Measurements from ENCODE around the gene VAMP8. TPM values are rescaled to one million over a fixed set of nuclear protein-coding genes. Genes with fewer than 3 reads are reported as not detected.

The VAMP8 gene
- total RNA-seq, 4 donors from 2014 or later: 78.8 to 144 (median 93.8) TPM

DNA sequence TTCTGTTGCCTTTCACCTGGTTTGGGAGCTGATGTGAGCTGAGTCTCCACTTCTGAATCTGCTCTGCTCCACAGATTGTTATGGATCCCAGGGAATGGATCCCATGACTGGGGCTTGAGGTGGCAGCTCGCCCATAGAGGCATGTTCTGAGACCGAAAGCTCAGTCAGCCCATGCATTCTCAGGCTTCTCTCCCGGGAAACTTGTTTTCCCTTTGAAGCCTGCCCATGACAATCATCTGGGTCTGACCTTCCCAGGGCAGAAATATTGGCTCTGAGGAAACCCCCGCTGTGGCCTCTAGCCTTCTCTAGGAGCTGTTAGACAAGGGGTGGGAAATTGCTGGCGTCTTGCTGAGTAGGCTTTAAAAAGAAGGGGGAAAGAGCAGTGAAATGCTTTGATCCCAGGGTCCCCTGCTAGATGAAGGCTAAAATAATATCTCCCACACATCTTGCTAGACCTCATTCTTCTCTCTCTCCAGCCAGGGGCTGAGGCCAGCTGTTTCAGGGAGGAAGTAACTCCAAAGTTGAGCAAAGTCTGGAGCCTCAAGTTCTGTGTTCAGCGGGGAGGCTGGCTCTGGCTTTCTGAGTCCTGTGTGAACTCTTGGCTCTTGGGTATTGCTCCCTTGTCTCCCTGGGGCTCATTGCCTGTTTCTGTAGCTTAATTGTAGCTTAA is 2.0 kb downstream of the VAMP8 start:
- WGBS, 2 donors: 37 to 40% methylated on average over 4 to 5 of the region's 6 CpGs
- Histone ChIP-seq H3K9me3 (no peaks in the 10 kb centered on the region), H3K27me3 (no peaks in the 10 kb centered on the region), H3K4me1 (peaks cover 29 to 68% (median 34%) of the 10 kb centered on the region in 3 donors), H3K4me3 (peak overlapping the region; percentile 51 to 70 (median 60)), H3K27ac (peak overlapping the region; percentile 93 to 95 (median 94)), H3K36me3 (peaks cover 0 to 33% (median 0%) of the 10 kb centered on the region in 3 donors)
- TF ChIP-seq, protein P1, sequence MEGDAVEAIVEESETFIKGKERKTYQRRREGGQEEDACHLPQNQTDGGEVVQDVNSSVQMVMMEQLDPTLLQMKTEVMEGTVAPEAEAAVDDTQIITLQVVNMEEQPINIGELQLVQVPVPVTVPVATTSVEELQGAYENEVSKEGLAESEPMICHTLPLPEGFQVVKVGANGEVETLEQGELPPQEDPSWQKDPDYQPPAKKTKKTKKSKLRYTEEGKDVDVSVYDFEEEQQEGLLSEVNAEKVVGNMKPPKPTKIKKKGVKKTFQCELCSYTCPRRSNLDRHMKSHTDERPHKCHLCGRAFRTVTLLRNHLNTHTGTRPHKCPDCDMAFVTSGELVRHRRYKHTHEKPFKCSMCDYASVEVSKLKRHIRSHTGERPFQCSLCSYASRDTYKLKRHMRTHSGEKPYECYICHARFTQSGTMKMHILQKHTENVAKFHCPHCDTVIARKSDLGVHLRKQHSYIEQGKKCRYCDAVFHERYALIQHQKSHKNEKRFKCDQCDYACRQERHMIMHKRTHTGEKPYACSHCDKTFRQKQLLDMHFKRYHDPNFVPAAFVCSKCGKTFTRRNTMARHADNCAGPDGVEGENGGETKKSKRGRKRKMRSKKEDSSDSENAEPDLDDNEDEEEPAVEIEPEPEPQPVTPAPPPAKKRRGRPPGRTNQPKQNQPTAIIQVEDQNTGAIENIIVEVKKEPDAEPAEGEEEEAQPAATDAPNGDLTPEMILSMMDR (IDR thresholded peaks at IDR 0.05): no peak
- no peak for TF ChIP-seq POLR2A (IDR thresholded peaks at IDR 0.05)
- DNase-seq: no peak
- intact Hi-C loops (cut with DNase I): no loop called here

DNA sequence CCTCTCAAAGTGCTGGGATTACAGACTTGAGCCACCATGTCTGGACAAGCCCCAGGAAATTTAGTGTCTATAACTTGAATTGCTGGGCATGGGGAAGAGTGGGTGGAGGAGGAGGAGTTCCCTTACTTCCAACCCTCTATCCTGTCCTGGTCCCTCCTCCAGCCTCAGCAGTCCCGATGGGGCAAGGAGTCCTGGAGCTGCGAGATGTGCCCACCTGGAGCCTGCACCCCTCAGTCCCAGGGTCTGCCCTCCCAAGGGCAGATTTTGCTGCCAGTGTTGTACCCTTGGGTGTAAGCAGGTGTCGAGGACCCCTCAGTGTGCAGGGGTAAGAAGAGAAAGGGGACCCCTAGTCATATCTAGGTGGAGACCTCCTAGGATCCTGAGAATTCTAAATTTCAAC is 2.8 kb downstream of the VAMP8 start:
- intact Hi-C loops (cut with DNase I): no loop called here
- peak overlapping the region in 3 of 4 donors; percentile 93 to 95 (median 94) for H3K27ac ChIP-seq
- 76 to 85% methylated on average over 3 of the region's 3 CpGs for WGBS, 2 donors
- H3K27me3 ChIP-seq: no peaks in the 10 kb centered on the region
- H3K4me3 ChIP-seq: no peak overlapping the region
- no peaks in the 10 kb centered on the region for H3K9me3 ChIP-seq
- TF ChIP-seq POLR2A (IDR thresholded peaks at IDR 0.05): no peak
- TF ChIP-seq, protein P1 (IDR thresholded peaks at IDR 0.05): no peak
- peaks cover 0 to 33% (median 0%) of the 10 kb centered on the region in 3 donors for H3K36me3 ChIP-seq
- H3K4me1 ChIP-seq: peaks cover 36 to 76% (median 41%) of the 10 kb centered on the region in 3 donors
- DNase-seq: no peak

GRCh38 chr2:85582492-85582891 is 5.1 kb downstream of the VAMP8 start:
- Histone ChIP-seq H3K4me1 (peaks cover 40 to 82% (median 62%) of the 10 kb centered on the region in 3 donors), H3K4me3 (no peak overlapping the region), H3K36me3 (peaks cover 0 to 33% (median 0%) of the 10 kb centered on the region in 3 donors), H3K27me3 (no peaks in the 10 kb centered on the region), H3K27ac (peak overlapping the region in 2 of 4 donors; percentile 0 to 96), H3K9me3 (no peaks in the 10 kb centered on the region)
- no peak for TF ChIP-seq POLR2A (IDR thresholded peaks at IDR 0.05)
- TF ChIP-seq, protein P1 (IDR thresholded peaks at IDR 0.05): no peak
- WGBS, 2 donors: 50 to 60% methylated on average over 1 of the region's 1 CpG
- DNase-seq: no peak
- intact Hi-C loops (cut with DNase I): no loop called here

DNA sequence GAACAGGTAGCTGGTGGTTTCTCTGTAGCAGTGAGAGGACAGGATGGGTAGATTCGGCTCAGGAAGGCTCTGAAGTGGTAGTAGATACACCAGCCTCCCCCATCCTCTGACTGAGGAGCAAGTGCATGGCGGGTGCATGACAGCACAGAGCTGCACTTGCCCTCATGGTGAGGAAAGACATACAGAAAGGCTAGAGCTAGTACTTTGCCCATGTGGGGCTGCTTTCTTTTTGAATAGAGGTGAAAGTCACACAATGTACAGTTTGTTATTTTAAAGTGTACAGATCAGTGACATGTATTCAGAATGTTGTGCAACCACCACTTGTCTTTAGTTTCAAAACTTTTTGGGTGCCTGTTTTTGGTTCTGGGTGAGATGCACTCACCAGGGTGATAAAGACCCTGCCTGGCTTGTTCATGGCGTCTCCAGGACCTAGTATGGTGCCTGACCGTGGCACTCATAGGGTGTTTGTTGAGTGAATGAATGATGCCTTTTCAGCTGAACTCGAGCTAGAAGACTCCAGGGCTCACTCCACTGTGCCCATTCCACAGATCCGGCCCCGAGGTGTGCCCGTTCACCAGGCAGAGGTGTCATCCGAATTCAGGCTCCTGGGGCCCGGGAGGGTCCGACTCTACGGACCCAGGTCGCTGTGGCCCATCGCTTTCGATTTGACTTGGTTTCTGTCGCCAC is 6.4 kb downstream of the VAMP8 start:
- peaks cover 27 to 82% (median 68%) of the 10 kb centered on the region in 3 donors for H3K4me1 ChIP-seq
- intact Hi-C loops (cut with DNase I): no loop called here
- 39 to 68% methylated on average over 4 to 10 of the region's 16 CpGs for WGBS, 2 donors

More for the DNA sequence above, 6.4 kb downstream of the VAMP8 start:
- Histone ChIP-seq H3K36me3 (peaks cover 0 to 33% (median 0%) of the 10 kb centered on the region in 3 donors), H3K27me3 (no peaks in the 10 kb centered on the region), H3K4me3 (peak overlapping the region; percentile 43 to 85 (median 59)), H3K9me3 (no peaks in the 10 kb centered on the region), H3K27ac (peak overlapping the region; percentile 86 to 97 (median 94))
- TF ChIP-seq, protein P1 (IDR thresholded peaks at IDR 0.05): no peak
- TF ChIP-seq POLR2A (IDR thresholded peaks at IDR 0.05): no peak
- no peak for DNase-seq
